ENCODE results near the gene THAP2.
"Not testable (repeated sequence)": the region's sequence is repeated elsewhere in the genome, so short reads cannot be mapped to it uniquely, and the experiment has no call there.

THAP2 gene

GRCh38 chr12:71683633-71684032, 19.5 kb downstream of the THAP2 start:
- TF ChIP-seq POLR2A (IDR thresholded peaks at IDR 0.05; ENCODE audit: low read length) (no peak), GATA1 (IDR thresholded peaks at IDR 0.05; ENCODE audit: low read depth, low read length) (no peak)
- peak in 1 of 2 experiments; percentile 6 for DNase-seq

GRCh38 chr12:71684081-71684480, 20.0 kb downstream of the THAP2 start:
- DNase-seq = no peak

DNA sequence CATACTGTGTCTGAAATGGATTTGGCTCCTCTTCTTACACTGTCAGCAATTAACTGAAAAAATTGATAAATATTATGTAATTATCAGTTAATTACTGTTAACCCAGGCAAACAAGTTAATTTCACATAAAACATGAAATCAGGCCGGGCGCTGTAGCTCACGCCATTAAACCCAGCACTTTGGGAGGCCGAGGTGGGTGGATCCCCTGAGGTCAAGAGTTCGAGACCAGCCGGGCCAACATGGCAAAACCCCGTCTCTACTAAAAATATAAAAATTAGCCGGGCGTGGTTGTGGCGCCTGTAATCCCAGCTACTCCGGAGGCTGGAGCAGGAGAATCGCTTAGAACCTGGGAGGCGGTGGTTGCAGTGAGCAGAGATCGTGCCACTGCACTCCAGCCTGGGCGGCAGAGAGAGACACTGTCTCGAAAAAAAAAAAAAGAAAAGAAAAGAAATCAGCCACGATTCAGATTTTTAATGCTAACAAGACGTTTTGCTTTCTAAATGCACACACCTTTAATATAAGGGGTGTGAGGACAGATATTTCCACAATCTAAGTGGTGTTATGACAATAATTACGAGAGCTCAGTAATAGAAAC, 21.3 kb downstream of the THAP2 start:
- no peak for TF ChIP-seq GATA1 (IDR thresholded peaks at IDR 0.05; ENCODE audit: low read depth, low read length)
- no peak for TF ChIP-seq POLR2A (IDR thresholded peaks at IDR 0.05; ENCODE audit: low read length)
- no peak for DNase-seq

More at GRCh38 chr12:71684081-71684480, 20.0 kb downstream of the THAP2 start:
- no peak for TF ChIP-seq POLR2A (IDR thresholded peaks at IDR 0.05; ENCODE audit: low read length)
- TF ChIP-seq GATA1 (IDR thresholded peaks at IDR 0.05; ENCODE audit: low read depth, low read length) = no peak

GRCh38 chr12:71685914-71686657, 22.0 kb downstream of the THAP2 start, which contains the start of gene TMEM19:
TSS of gene TMEM19 (plus strand) at chr12:71686082. CDS start at chr12:71686681, 599 bp downstream.
- TF ChIP-seq POLR2A (IDR thresholded peaks at IDR 0.05; ENCODE audit: low read length) (peak; percentile 90), GATA1 (IDR thresholded peaks at IDR 0.05; ENCODE audit: low read depth, low read length) (no peak)
- DNase-seq = peak; percentile 92 to 94

DNA sequence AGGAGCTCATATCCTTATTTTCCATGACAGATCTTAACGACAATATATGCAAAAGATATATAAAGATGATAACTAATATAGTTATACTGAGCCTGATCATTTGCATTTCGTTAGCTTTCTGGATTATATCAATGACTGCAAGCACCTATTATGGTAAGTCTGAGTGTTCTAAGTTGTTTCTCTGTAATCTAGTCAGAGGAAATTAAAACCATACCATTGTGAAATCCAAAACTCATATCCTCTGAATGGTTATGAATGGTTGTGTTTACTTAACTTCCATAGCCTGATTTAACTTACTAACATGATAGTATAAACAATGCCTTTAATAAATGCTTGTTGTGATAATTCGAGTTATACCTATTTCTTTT, 22.5 kb downstream of the THAP2 start:
- DNase-seq = no peak
- TF ChIP-seq GATA1 (IDR thresholded peaks at IDR 0.05; ENCODE audit: low read depth, low read length) (no peak), POLR2A (IDR thresholded peaks at IDR 0.05; ENCODE audit: low read length) (no peak)

DNA sequence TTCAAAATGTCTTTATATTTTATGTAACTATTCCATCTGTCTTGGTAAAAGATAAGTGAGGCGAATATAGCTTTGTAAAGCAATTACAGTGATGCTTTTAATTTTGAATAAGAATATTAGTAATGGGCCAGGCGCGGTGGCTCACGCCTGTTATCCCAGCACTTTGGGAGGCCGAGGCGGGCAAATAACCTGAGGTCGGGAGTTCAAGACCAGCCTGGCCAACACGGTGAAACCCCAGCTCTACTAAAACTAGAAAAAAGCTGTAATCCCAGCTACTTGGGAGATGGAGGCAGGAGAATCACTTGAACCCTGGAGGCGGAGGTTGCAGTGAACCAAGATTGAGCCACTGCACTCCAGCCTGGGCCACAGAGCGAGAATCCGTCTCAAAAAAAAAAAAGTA, 23.1 kb downstream of the THAP2 start:
- DNase-seq = not testable (repeated sequence)

DNA sequence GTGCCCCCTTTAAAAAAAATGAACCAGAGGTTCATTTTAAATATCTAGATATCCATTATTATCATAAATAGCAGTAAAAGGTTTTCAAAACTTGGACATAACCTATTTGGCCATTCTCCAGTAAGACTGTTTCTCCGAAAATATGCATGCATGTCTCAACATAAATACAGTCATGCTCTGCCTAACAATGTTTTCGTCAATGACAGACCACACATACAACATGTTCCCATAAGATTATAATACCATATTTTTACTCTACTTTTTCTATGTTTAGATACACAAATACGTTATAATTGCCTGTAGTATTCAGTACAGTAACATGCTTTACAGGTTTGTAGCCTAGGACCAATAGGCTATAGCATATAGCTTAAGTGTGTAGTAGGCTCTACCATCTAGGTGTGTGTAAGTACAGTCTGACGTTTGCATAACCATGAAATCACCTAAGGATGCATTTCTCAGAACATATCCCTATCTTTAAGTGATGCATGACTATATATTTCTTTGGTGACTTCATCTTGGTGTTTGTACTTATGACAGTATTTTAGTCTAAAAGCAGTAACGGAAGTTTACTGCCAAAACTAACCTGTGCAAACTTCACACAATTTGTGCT, 25.0 kb downstream of the THAP2 start:
- TF ChIP-seq POLR2A (IDR thresholded peaks at IDR 0.05; ENCODE audit: low read length) (no peak), GATA1 (IDR thresholded peaks at IDR 0.05; ENCODE audit: low read depth, low read length) (no peak)
- DNase-seq = no peak

GRCh38 chr12:71691504-71692129, 27.5 kb downstream of the THAP2 start:
- TF ChIP-seq GATA1 (IDR thresholded peaks at IDR 0.05; ENCODE audit: low read depth, low read length) (no peak), POLR2A (IDR thresholded peaks at IDR 0.05; ENCODE audit: low read length) (no peak)
- peak in 1 of 2 experiments; percentile 31 for DNase-seq

DNA sequence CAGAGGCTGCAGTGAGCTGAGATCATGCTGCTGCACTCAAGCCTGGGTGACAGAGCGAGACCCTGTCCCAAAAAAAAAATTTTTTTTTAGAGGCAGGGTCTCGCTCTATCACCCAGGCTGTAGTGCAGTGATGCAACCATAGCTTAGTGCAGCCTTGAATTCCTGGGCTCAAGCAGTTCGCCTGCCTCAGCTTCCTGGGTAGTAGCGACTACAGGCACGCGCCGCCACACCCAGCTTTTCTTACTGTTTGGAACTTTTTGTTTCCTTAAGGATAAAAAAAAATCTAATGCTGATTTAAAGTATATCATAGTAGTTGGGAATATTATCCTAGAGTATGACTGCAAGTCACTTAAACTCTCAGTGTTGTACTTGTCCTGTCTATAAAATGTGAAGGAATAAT, 29.0 kb downstream of the THAP2 start:
- no peak for DNase-seq
- TF ChIP-seq POLR2A (IDR thresholded peaks at IDR 0.05; ENCODE audit: low read length) (no peak), GATA1 (IDR thresholded peaks at IDR 0.05; ENCODE audit: low read depth, low read length) (no peak)

DNA sequence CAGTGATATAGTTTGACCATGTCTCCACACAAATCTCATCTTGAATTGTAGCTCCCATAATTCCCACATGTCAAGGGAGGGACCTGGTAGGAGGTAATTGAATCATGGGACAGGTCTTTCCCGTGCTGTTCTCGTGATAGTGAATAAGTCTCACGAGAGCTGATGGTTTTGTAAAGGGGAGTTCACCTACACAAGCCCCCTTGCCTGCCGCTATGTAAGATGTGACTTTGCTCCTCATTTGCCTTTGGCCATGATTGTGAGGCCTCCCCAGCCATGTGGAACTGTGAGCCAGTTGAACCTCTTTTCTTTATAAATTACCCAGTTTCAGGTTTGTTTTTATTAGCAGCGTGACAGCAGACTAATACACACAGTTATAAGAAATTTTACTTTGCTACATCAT, 29.6 kb downstream of the THAP2 start:
- DNase-seq = not testable (repeated sequence)

- no peak for TF ChIP-seq POLR2A (IDR thresholded peaks at IDR 0.05; ENCODE audit: low read length)
- no peak for TF ChIP-seq GATA1 (IDR thresholded peaks at IDR 0.05; ENCODE audit: low read depth, low read length)
Measured at GRCh38 chr12:71694099-71694820, 30.2 kb downstream of the THAP2 start.

GRCh38 chr12:71695782-71696181, 31.7 kb downstream of the THAP2 start:
- TF ChIP-seq POLR2A (IDR thresholded peaks at IDR 0.05; ENCODE audit: low read length) (no peak), GATA1 (IDR thresholded peaks at IDR 0.05; ENCODE audit: low read depth, low read length) (no peak)

More at GRCh38 chr12:71694099-71694820, 30.2 kb downstream of the THAP2 start:
- no peak for DNase-seq

GRCh38 chr12:71702181-71702580, 38.1 kb downstream of the THAP2 start:
- not testable (repeated sequence) for DNase-seq

More at GRCh38 chr12:71695782-71696181, 31.7 kb downstream of the THAP2 start:
- DNase-seq = no peak

DNA sequence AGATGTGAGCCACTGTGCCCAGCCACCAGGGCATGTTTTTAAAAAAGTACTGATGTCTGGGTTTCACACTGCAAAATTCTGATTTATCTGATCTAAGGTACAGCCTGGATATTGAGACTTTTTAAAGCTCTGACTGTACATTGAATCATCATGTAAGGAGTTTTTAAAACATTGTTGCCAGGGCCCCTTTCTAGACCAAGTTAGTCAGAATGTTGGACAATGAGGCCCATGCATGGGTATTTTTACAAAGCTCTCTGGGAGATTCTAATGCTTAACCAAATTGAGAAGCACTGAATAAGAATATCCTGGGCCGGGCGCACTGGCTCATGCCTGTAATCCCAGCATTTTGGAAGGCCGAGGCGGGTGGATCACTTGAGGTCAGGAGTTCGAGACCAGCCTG, 38.5 kb downstream of the THAP2 start:
- TF ChIP-seq GATA1 (IDR thresholded peaks at IDR 0.05; ENCODE audit: low read depth, low read length) = no peak
- no peak for DNase-seq

All from erythroblast (primary cell).